Ishikawa (cell line): ENCODE results near the gene CD180.

Experiments used
- CEBPB ChIP-seq: IDR thresholded peaks from 2 replicates; pipeline ENCODE4 v1.6.1; 2012
- CREB1 ChIP-seq: IDR thresholded peaks from 2 replicates; pipeline ENCODE4 v1.6.1; 2012; ENCODE audit warnings: low read depth
- EGR1 ChIP-seq: IDR thresholded peaks from 2 replicates; pipeline ENCODE4 v1.6.1; 2012
- EP300 ChIP-seq: IDR thresholded peaks from 2 replicates; pipeline ENCODE4 v1.6.1; 2012; ENCODE audit warnings: borderline replicate concordance
- FOXM1 ChIP-seq: IDR thresholded peaks from 2 replicates; pipeline ENCODE4 v1.6.1; 2012; ENCODE audit warnings: low read depth, borderline replicate concordance
- MAX ChIP-seq: IDR thresholded peaks from 2 replicates; pipeline ENCODE4 v1.6.1; 2012
- NFIC ChIP-seq: IDR thresholded peaks from 2 replicates; pipeline ENCODE4 v1.6.1; 2012
- RAD21 ChIP-seq: IDR thresholded peaks from 2 replicates; pipeline ENCODE4 v1.6.1; 2012; ENCODE audit warnings: low read depth
- REST ChIP-seq: IDR thresholded peaks from 2 replicates; pipeline ENCODE4 v1.6.1; 2012; ENCODE audit warnings: low read depth, mild to moderate bottlenecking
- TAF1 ChIP-seq: IDR thresholded peaks from 2 replicates; pipeline ENCODE4 v1.6.1; 2012; ENCODE audit warnings: low read depth, mild to moderate bottlenecking
- TCF12 ChIP-seq: IDR thresholded peaks from 2 replicates; pipeline ENCODE4 v1.6.1; 2012; ENCODE audit warnings: low read depth
- TEAD4 ChIP-seq: IDR thresholded peaks from 2 replicates; pipeline ENCODE4 v1.6.1; 2012
- USF1 ChIP-seq: IDR thresholded peaks from 2 replicates; pipeline ENCODE4 v1.6.1; 2012
- YY1 ChIP-seq: IDR thresholded peaks from 2 replicates; pipeline ENCODE4 v1.6.1; 2012; ENCODE audit warnings: low read depth
- ZBTB7A ChIP-seq: IDR thresholded peaks from 2 replicates; pipeline ENCODE4 v1.6.1; 2012; ENCODE audit warnings: low read depth

Gene CD180

GRCh38 chr5:67196537-67197059, at the start of gene CD180:
Gene CD180 (minus strand): TSS chr5:67196799. CDS start chr5:67196641, 158 bp downstream.
- TF ChIP-seq YY1: no peak
- TF ChIP-seq EP300: no peak
- no peak for TF ChIP-seq TCF12
- TF ChIP-seq USF1: no peak
- no peak for TF ChIP-seq RAD21

GRCh38 chr5:67246108-67246507, 49.5 kb upstream of the CD180 start:
- no peak for TF ChIP-seq EP300
- peak; percentile 75 for TF ChIP-seq RAD21

- TF ChIP-seq TAF1: no peak
- no peak for TF ChIP-seq CEBPB
- TF ChIP-seq REST: no peak
- TF ChIP-seq ZBTB7A: no peak
- no peak for TF ChIP-seq TCF12
Observed at GRCh38 chr5:67245259-67245846, 48.8 kb upstream of the CD180 start.

- TF ChIP-seq YY1 (no peak), CEBPB (peak; percentile 86), NFIC (peak; percentile 63), REST (no peak)
Observed at GRCh38 chr5:67244345-67244793, 47.8 kb upstream of the CD180 start.

GRCh38 chr5:67243944-67244343, 47.3 kb upstream of the CD180 start:
- TF ChIP-seq RAD21: no peak
- no peak for TF ChIP-seq TCF12
- no peak for TF ChIP-seq TAF1
- TF ChIP-seq EP300: no peak
- no peak for TF ChIP-seq EGR1
- TF ChIP-seq USF1: no peak
- TF ChIP-seq FOXM1: no peak
- TF ChIP-seq TEAD4: no peak
- TF ChIP-seq ZBTB7A: no peak
- TF ChIP-seq MAX: no peak

- TF ChIP-seq MAX: no peak
- no peak for TF ChIP-seq RAD21
- TF ChIP-seq CREB1: no peak
- no peak for TF ChIP-seq NFIC
- no peak for TF ChIP-seq USF1
- TF ChIP-seq FOXM1: no peak
- TF ChIP-seq EGR1: no peak
- no peak for TF ChIP-seq TAF1
Observed at GRCh38 chr5:67243349-67243748, 46.8 kb upstream of the CD180 start.

GRCh38 chr5:67241326-67241725, 44.7 kb upstream of the CD180 start:
- no peak for TF ChIP-seq TCF12
- no peak for TF ChIP-seq YY1
- no peak for TF ChIP-seq CREB1
- no peak for TF ChIP-seq FOXM1
- no peak for TF ChIP-seq USF1
- TF ChIP-seq RAD21: no peak
- no peak for TF ChIP-seq TEAD4
- no peak for TF ChIP-seq CEBPB
- TF ChIP-seq EP300: no peak
- TF ChIP-seq REST: no peak
- TF ChIP-seq TAF1: no peak
- no peak for TF ChIP-seq MAX
- TF ChIP-seq EGR1: no peak
- no peak for TF ChIP-seq ZBTB7A
- TF ChIP-seq NFIC: no peak
